Measurements from ENCODE around the gene MYH13.

DNA sequence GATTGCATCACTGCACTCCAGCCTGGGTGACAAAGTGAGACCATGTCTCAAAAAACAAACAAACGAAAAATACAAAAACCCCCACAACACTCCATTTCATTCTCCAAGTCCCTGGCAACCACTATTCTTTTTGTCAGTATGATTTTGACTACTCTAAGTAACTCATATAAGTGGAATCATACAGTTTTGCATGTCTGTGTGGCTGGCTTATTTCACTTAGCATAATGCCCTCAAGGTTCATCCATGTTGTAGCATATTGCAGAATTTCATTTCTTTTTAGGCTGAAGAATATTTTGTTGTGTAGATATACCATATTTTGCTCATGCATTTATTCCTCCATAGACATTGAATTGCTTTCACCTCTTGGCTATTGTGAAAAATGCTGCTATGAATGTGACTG, 92.7 kb downstream of the MYH13 start:
- TF ChIP-seq, protein P1, sequence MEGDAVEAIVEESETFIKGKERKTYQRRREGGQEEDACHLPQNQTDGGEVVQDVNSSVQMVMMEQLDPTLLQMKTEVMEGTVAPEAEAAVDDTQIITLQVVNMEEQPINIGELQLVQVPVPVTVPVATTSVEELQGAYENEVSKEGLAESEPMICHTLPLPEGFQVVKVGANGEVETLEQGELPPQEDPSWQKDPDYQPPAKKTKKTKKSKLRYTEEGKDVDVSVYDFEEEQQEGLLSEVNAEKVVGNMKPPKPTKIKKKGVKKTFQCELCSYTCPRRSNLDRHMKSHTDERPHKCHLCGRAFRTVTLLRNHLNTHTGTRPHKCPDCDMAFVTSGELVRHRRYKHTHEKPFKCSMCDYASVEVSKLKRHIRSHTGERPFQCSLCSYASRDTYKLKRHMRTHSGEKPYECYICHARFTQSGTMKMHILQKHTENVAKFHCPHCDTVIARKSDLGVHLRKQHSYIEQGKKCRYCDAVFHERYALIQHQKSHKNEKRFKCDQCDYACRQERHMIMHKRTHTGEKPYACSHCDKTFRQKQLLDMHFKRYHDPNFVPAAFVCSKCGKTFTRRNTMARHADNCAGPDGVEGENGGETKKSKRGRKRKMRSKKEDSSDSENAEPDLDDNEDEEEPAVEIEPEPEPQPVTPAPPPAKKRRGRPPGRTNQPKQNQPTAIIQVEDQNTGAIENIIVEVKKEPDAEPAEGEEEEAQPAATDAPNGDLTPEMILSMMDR (conservative IDR thresholded peaks at IDR 0.05; ENCODE audit: low read depth, low read length) = no peak
- no peak for TF ChIP-seq EZH2 (IDR thresholded peaks at IDR 0.05; ENCODE audit: borderline replicate concordance, low read depth, low read length, poor library complexity, severe bottlenecking)

All from A673 (cell line).